ENCODE measurements around the gene ARL5A.

DNA sequence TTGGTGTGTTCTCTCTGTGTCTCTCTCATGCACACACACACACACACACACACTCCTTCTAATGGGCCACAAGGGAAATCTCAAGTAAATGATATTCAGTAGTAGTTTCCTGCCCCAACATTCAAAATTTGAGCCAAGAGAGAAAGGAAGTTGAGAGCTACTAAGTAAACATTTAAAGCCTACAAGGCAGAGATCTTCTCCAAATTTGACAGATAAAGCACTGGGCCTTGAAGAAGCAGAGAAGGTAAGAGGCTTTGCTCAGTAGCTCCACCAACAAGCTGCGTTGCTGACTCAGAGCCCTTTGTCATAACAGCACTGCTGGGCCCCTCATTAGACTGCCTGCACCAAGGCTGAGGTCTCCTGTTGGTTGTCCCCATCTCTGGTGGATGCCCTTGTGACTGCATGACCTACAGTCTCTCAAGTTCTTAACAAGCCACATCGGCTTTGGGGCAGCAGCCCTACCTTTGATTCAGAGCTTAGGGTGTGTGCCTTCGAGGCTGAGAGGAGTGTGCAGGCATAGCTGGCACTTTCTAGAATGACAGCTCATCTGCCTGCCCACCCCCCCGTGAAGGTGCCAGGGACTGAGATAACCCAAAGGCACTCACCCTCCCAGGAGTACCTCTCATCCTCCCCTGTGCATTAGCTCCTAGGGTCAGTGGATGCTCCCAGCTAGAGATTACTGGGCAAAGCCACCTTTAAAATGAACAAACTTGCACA lies 61.6 kb downstream of the ARL5A start:
- TF ChIP-seq POLR2A (IDR thresholded peaks at IDR 0.05) (no peak), CTCF (IDR thresholded peaks at IDR 0.05) (no peak)
